SH-SY5Y (cell line): ENCODE measurements around the gene OR4N2.

Experiments
- GATA2 ChIP-seq: IDR thresholded peaks from 2 replicates; pipeline ENCODE4 v1.6.1; 2011; ENCODE audit warnings: mild to moderate bottlenecking, low read depth, low read length
- GATA3 ChIP-seq: IDR thresholded peaks from 2 replicates; pipeline ENCODE4 v1.6.1; 2011; ENCODE audit warnings: low read depth, mild to moderate bottlenecking, low read length, moderate library complexity

DNA sequence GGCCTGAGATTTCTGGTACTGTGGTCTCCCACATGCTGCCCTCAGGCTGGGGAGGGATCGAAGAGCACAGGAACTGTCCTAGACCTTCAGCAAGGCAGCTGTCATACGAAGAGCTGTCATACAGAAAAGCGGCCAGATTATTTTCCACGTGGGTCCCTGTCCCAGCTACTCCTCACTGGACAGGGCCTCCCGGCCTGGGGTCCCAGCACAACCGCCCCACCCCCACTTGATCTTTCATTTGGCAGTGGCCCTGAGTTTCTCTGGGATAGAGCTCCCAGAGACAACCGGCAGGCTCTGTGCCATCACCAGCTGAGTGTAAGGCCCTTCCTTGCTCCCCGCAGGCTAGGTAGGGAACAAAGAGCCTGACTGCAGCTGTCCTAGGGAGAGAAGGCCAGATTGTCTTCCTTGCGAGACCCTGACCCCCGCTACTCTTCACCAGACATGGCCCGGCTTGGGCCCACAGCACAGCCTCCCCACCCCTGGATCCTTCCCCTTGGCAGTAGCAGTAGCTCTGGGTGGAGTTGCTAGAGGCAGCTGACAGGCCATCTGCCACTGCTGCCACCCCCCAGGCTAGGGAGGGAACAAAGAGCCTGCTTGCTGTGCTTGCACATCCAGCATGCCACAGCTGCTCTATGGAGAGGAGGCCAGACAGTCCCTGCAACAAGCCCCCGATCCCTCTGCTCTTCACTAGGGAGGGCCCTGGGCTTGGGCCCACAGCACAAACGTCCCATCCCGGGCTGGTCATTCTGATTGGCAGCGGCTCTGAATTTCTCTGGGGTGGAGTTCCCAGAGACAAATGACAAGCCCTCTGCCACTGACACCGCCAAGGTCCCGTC is 3.1 kb upstream of the OR4N2 start:
- TF ChIP-seq GATA2 (no peak), GATA3 (no peak)
